Thoracic aorta (tissue), 2 donors: ENCODE results near the gene MTCL1. TPM values are rescaled to one million over a fixed set of nuclear protein-coding genes. Genes with fewer than 3 reads are reported as not detected.

Experiments used
- ATAC-seq: fragments of 150-250 bp; one replicate; pipeline ENCODE4 v1.8.0; 2017; ENCODE audit warnings: low read depth; ENCODE audit not compliant: insufficient number of reproducible peaks, low FRiP score
- DNase-seq: peaks from one replicate; pipeline ENCODE4 v3.0.0-alpha.2; 2020; ENCODE audit warnings: low spot score
- H3K27ac ChIP-seq, 2 donors: fragments of 200-600 bp; sonication (generic); 1 replicate in 1 of 2; 2 replicates in 1 of 2; pipeline ENCODE4 v1.5.1; 2016; ENCODE audit warnings: mild to moderate bottlenecking in 2 of 2, moderate library complexity in 2 of 2
- H3K27me3 ChIP-seq: fragments of 200-600 bp; sonication (generic); replicated peaks from 2 replicates; pipeline ENCODE4 v1.6.0; 2016; ENCODE audit warnings: mild to moderate bottlenecking; ENCODE audit not compliant: insufficient read depth
- H3K36me3 ChIP-seq: fragments of 200-600 bp; sonication (generic); one replicate; pipeline ENCODE4 v1.5.1; 2016
- H3K4me1 ChIP-seq, 2 donors: fragments of 200-600 bp; sonication (generic); 1 replicate in 1 of 2; 2 replicates in 1 of 2; pipeline versions ENCODE4 v1.5.1 to v1.6.0; 2016; ENCODE audit warnings: low read depth in 2 of 2, mild to moderate bottlenecking in 1 of 2; ENCODE audit not compliant: control insufficient read depth in 1 of 2
- H3K4me3 ChIP-seq: fragments of 200-600 bp; sonication (generic); 2 replicates; pipeline ENCODE4 v1.5.1; 2016; ENCODE audit warnings: mild to moderate bottlenecking
- H3K9me3 ChIP-seq: fragments of 200-600 bp; sonication (generic); 2 replicates; pipeline ENCODE4 v1.5.1; 2016
- CTCF ChIP-seq: fragments of 200-600 bp; sonication (generic); IDR thresholded peaks from one replicate; pipeline ENCODE4 v1.5.1; 2019; ENCODE audit warnings: antibody characterized with exemption
- total RNA-seq, 2 donors: library from RNA; depleted of rRNA; stranded (reverse); fragments of >200 nt; gene quantifications; one replicate each; pipeline versions ENCODE4 v1.1.0 to v1.2.3, GENCODE V29; 2016

The MTCL1 gene
- total RNA-seq, 2 donors from 2014 or later = 9.9 to 23.3 TPM

GRCh38 chr18:8720141-8720540 is 14.8 kb downstream of the MTCL1 start:
- ATAC-seq (no peak), DNase-seq (no peak)
- TF ChIP-seq CTCF = no peak
- Histone ChIP-seq H3K27ac (no peak overlapping the region), H3K4me3 (no peak overlapping the region), H3K36me3 (no peaks in the 10 kb centered on the region), H3K9me3 (no peaks in the 10 kb centered on the region), H3K4me1 (no peaks in the 10 kb centered on the region), H3K27me3 (no peaks in the 10 kb centered on the region)

DNA sequence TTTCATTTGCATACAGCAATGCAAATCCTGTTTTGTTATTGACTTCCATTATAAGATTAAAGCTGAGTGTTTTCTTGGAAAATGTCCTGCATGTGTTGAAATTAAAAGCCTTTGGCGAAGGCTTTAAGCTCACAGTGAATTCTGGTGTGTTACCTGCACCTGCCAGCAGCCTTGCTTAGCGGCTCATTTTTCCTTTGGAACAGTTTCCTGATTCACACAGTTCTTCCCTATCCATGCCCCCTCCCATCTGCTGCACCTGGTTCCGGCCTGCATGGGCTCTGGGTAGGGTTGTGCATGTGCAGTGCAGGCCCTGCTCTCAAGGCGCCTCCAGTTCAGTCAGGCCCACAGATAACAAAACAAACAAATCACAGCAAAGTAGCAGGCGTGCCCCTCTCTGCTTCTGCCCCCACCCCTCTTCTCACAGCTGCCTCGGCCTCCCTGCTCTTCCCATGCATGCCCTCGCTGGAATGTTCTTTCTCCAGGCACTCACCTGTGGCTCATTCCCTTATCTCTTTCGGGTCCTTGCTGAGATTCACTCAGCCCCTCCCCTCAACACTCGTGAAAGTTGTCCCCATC is 15.8 kb downstream of the MTCL1 start:
- Histone ChIP-seq H3K27me3 (no peaks in the 10 kb centered on the region), H3K4me3 (no peak overlapping the region), H3K4me1 (no peaks in the 10 kb centered on the region), H3K27ac (no peak overlapping the region), H3K36me3 (no peaks in the 10 kb centered on the region), H3K9me3 (no peaks in the 10 kb centered on the region)
- no peak for TF ChIP-seq CTCF
- no peak for ATAC-seq
- DNase-seq = no peak

GRCh38 chr18:8721716-8722115 is 16.4 kb downstream of the MTCL1 start:
- DNase-seq (no peak), ATAC-seq (no peak)
- no peak for TF ChIP-seq CTCF
- H3K4me1 ChIP-seq = no peaks in the 10 kb centered on the region
- H3K27ac ChIP-seq = no peak overlapping the region
- no peaks in the 10 kb centered on the region for H3K9me3 ChIP-seq
- no peak overlapping the region for H3K4me3 ChIP-seq
- H3K27me3 ChIP-seq = no peaks in the 10 kb centered on the region
- no peaks in the 10 kb centered on the region for H3K36me3 ChIP-seq

DNA sequence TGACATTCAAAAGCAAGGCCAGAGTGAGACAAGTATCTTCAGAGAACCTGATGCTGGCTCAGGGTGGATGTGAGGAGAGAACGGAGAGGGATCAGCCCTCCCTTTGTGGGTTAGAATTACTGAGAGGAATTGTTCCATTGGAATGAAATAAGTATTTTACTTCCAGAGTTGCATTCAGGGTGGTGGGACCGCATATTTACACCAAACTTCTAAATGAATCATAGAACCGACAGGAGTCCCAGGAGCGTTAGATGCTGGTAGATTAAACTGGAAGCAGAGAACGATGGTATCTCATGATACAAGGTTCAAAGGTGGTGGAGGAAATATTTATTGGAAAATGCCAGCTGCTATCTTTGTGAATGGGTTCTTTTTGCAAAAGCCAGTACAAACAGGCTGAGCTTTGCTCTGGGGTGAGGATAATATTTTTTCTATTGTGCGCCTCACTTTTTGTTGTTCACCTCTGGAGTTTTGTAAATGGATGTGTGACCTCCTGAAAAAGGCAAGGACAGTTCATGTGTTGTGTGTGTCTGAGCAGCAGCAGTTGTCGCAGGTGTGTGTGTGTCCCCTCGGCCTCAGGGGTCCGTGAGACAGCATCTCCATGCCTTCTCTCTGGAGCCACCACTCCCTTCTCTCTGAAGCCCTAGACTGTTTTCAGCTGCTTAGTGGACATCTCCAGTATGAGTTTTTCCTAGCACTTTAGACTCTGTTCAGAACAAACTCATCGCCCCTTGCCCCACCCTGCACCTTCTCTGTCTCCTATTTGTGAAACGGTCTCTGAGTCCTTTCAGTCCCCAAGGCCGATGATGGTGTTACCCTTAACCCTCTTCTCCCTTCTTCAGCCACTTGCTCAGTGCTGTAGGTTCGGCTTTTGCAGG is 17.8 kb downstream of the MTCL1 start:
- no peak for TF ChIP-seq CTCF
- Histone ChIP-seq H3K36me3 (no peaks in the 10 kb centered on the region), H3K4me1 (no peaks in the 10 kb centered on the region), H3K4me3 (no peak overlapping the region), H3K9me3 (no peaks in the 10 kb centered on the region), H3K27ac (no peak overlapping the region), H3K27me3 (no peaks in the 10 kb centered on the region)
- ATAC-seq = no peak
- DNase-seq = no peak

DNA sequence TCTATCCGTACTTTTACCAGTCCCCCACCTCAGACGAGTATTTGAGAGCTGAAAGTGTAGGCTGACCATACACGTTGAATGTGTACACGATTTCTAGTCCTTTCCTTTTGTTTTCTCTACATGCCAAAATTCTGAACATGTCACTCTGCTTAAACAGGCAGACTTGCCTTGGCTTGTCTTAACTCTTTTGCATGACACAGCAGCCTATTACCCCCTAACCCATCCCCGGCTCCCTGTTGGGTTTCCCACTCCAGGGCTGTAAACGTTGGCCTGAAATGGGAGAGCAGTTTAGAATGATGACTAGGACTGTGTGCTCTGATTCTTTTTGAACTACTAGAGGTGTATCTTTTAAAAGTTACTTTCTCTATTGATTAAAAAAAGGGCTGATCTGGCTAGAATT is 19.1 kb downstream of the MTCL1 start:
- no peak for TF ChIP-seq CTCF
- Histone ChIP-seq H3K36me3 (no peaks in the 10 kb centered on the region), H3K27ac (no peak overlapping the region), H3K4me1 (no peaks in the 10 kb centered on the region), H3K9me3 (no peaks in the 10 kb centered on the region), H3K27me3 (no peaks in the 10 kb centered on the region), H3K4me3 (no peak overlapping the region)
- DNase-seq = no peak
- ATAC-seq = no peak
